Lower leg skin (tissue), 4 donors: ENCODE data around the gene ABCC4. TPM values are rescaled to one million over a fixed set of nuclear protein-coding genes. Genes with fewer than 3 reads are reported as not detected.

Experiments used
- DNase-seq, 2 donors: peaks; one replicate each; pipeline ENCODE4 v3.0.0-alpha.2; 2019; ENCODE audit warnings: low spot score in 2 of 2
- H3K4me3 ChIP-seq: fragments of 200-600 bp; sonication (generic); 2 replicates; pipeline ENCODE4 v1.5.1; 2017; ENCODE audit warnings: mild to moderate bottlenecking, low read depth; ENCODE audit not compliant: poor library complexity, severe bottlenecking
- CTCF ChIP-seq, 3 donors: fragments of 450-650 bp; IDR thresholded peaks; one replicate each; pipeline ENCODE4 v1.5.1; 2016; ENCODE audit warnings: antibody characterized with exemption in 3 of 3, mild to moderate bottlenecking in 3 of 3, moderate library complexity in 2 of 3
- POLR2A ChIP-seq, 2 donors: fragments of 450-650 bp; IDR thresholded peaks; one replicate each; pipeline ENCODE4 v1.6.1; 2016 to 2017; ENCODE audit warnings: antibody characterized with exemption in 2 of 2, mild to moderate bottlenecking in 1 of 2, moderate library complexity in 1 of 2
- WGBS, 2 donors: methylation state at CpG; one replicate each; pipeline ENCODE4 v1.1.5; 2018; 5-methylcytosine and 5-hydroxymethylcytosine counted together
- intact Hi-C: fragments of 100-400 bp; cut with DNase I; formaldehyde crosslinking; loops from one replicate; pipeline ENCODE4 v1.15.0; 2023; ENCODE audit warnings: low total_unique reads
- total RNA-seq, 4 donors: library from RNA; depleted of rRNA; stranded (reverse); fragments of >200 nt; gene quantifications; one replicate each; pipeline ENCODE4 v1.1.0, GENCODE V29; 2016

ABCC4 gene
- total RNA-seq, 4 donors from 2014 or later: 5.1 to 30.9 (median 11.1) TPM

GRCh38 chr13:95160112-95160906 lies 140.9 kb downstream of the ABCC4 start:
- intact Hi-C loops: no loop called here
- no peak overlapping the region for H3K4me3 ChIP-seq
- no peak for DNase-seq
- no peak for TF ChIP-seq CTCF (IDR thresholded peaks at IDR 0.05)
- TF ChIP-seq POLR2A (IDR thresholded peaks at IDR 0.05): no peak
- WGBS, 2 donors: 82 to 92% methylated on average over 4 of the region's 4 CpGs

DNA sequence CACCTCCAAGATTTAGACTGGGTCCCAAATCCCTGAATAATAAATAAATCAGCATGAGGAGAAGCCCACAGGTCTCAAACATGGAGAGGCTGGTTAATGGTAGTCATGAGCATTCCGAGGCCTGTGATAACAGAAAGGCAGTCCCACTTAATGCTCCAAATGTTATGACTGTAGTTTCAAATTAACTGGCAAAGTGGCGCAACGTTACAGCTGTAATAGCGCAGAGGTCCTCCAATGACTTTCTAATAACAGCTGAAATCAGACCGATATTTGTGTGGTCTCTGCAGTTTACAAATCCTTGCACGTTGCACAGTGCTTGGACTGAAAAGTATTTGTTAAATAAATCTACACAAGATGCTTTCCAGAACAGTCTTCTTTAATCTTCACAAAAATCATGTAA lies 141.8 kb downstream of the ABCC4 start:
- intact Hi-C loops: loop anchor here (5.0 to 10.0 kb wide), 3 partner anchors 445 to 537 kb away; partner anchors contain the start of gene SOX21
- 97 to 98% methylated on average over 6 of the region's 6 CpGs for WGBS, 2 donors
- no peak for DNase-seq
- TF ChIP-seq CTCF (IDR thresholded peaks at IDR 0.05) (no peak), POLR2A (IDR thresholded peaks at IDR 0.05) (no peak)
- H3K4me3 ChIP-seq: no peak overlapping the region

DNA sequence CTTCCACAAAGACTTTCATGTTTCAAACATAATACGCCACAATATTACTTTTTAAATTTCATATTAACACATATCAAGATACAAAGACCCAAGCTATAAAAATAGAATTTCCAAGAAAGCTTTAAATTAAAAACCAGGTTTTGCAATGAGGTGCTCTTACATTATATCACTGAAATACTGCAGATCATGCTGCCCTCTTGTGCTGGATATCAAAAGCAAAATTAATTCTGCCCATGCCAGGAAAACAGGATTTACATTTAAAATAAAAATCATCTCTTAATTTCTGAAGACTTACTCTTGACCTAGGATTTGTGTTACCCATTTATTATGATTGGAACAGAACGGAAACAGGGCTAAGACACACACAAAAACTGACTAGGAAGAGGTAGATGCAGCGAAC lies 145.0 kb downstream of the ABCC4 start:
- 64 to 71% methylated on average over 3 of the region's 3 CpGs for WGBS, 2 donors
- intact Hi-C loops: loop anchor here (5.0 to 10.0 kb wide), 3 partner anchors 441 to 534 kb away; partner anchors contain the start of gene SOX21

GRCh38 chr13:95155504-95155903 lies 145.7 kb downstream of the ABCC4 start:
- no peak for DNase-seq
- TF ChIP-seq POLR2A (IDR thresholded peaks at IDR 0.05) (no peak), CTCF (IDR thresholded peaks at IDR 0.05) (no peak)
- 42 to 72% methylated on average over 3 of the region's 3 CpGs for WGBS, 2 donors
- intact Hi-C loops: loop anchor here (5.0 to 10.0 kb wide), 3 partner anchors 441 to 533 kb away; partner anchors contain the start of gene SOX21
- no peak overlapping the region for H3K4me3 ChIP-seq

More for the DNA sequence above, 145.0 kb downstream of the ABCC4 start:
- TF ChIP-seq CTCF (IDR thresholded peaks at IDR 0.05): no peak
- no peak for TF ChIP-seq POLR2A (IDR thresholded peaks at IDR 0.05)
- DNase-seq: no peak
- H3K4me3 ChIP-seq: no peak overlapping the region

DNA sequence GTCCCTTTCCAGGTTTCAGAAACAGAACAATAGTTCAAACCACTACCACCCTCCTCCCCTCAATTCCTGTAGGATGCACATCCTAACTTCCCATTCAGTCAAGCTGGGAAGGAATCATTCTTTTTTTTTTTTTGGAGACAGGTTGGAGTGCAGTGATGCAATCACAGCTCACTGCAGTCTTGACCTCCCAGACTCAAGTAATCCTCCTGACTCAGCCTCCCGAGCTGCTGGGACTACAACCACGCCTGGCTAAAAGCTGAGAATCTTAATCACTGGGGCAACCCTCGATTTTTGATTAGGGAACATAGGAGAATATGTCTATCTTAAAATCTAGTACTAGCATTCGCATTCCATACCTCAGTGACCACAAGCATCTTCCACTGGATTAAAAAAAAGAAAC lies 146.2 kb downstream of the ABCC4 start:
- 88 to 91% methylated on average over 4 of the region's 4 CpGs for WGBS, 2 donors
- H3K4me3 ChIP-seq: no peak overlapping the region
- no peak for DNase-seq
- intact Hi-C loops: loop anchor here (5.0 to 10.0 kb wide), 3 partner anchors 440 to 533 kb away; partner anchors contain the start of gene SOX21
- TF ChIP-seq POLR2A (IDR thresholded peaks at IDR 0.05): no peak
- TF ChIP-seq CTCF (IDR thresholded peaks at IDR 0.05): no peak
